Transverse colon (tissue), 4 donors: ENCODE results near the gene MED12L. TPM values are rescaled to one million over a fixed set of nuclear protein-coding genes. Genes with fewer than 3 reads are reported as not detected.

Experiments
- DNase-seq: peaks from one replicate; pipeline ENCODE4 v3.0.0-alpha.2; 2019
- H3K27ac ChIP-seq, 4 donors: fragments of 200-600 bp; sonication (generic); 2 replicates each; pipeline ENCODE4 v1.5.1; 2016 to 2018; ENCODE audit warnings: inconsistent platforms in 4 of 4
- H3K27me3 ChIP-seq: fragments of 200-600 bp; sonication (generic); 2 replicates; pipeline ENCODE4 v1.5.1; 2017; ENCODE audit warnings: inconsistent platforms
- H3K36me3 ChIP-seq, 4 donors: fragments of 200-600 bp; sonication (generic); 2 replicates each; pipeline ENCODE4 v1.5.1; 2017 to 2019; ENCODE audit warnings: inconsistent platforms in 4 of 4
- H3K4me1 ChIP-seq, 4 donors: fragments of 200-600 bp; sonication (generic); 2 replicates each; pipeline ENCODE4 v1.5.1; 2017 to 2020; ENCODE audit warnings: inconsistent platforms in 4 of 4
- H3K4me3 ChIP-seq, 4 donors: fragments of 200-600 bp; sonication (generic); 1 replicate in 1 of 4; 2 replicates in 3 of 4; pipeline versions ENCODE4 v1.5.1 to v1.6.1; 2017 to 2019; ENCODE audit warnings: inconsistent platforms in 4 of 4
- H3K9me3 ChIP-seq, 2 donors: fragments of 200-600 bp; sonication (generic); 2 replicates each; pipeline ENCODE4 v1.5.1; 2017 to 2019; ENCODE audit warnings: inconsistent platforms in 2 of 2
- EP300 ChIP-seq: sonication (generic); formaldehyde crosslinking; IDR thresholded peaks from one replicate; pipeline ENCODE4 v1.6.1; 2017; ENCODE audit warnings: antibody characterized with exemption, low read depth
- POLR2A ChIP-seq: fragments of 450-650 bp; IDR thresholded peaks from one replicate; pipeline ENCODE4 v1.6.1; 2016; ENCODE audit warnings: antibody characterized with exemption, mild to moderate bottlenecking, moderate library complexity
- POLR2AphosphoS5 ChIP-seq, 3 donors: sonication (generic); formaldehyde crosslinking; IDR thresholded peaks; one replicate each; pipeline ENCODE4 v1.6.1; 2016; ENCODE audit warnings: antibody characterized with exemption in 3 of 3
- WGBS, 2 donors: methylation state at CpG; one replicate each; pipeline ENCODE4 v1.1.5; 2018; ENCODE audit warnings: low coverage in 1 of 2; 5-methylcytosine and 5-hydroxymethylcytosine counted together
- in situ Hi-C, 4 donors: fragments of 200-750 bp; cut with MboI; loops; one replicate each; pipeline versions ENCODE4 v1.15.0 to v1.15.1; 2017; ENCODE audit warnings: low sequenced_read_pairs in 3 of 4, low pct_ligation_motif_present in 1 of 4, low pct_unique_long_range_greater_than_20kb in 1 of 4
- intact Hi-C: fragments of 100-400 bp; cut with DNase I; formaldehyde crosslinking; loops from one replicate; pipeline ENCODE4 v1.15.1; 2023; ENCODE audit warnings: low total_unique reads
- total RNA-seq, 4 donors: library from RNA; depleted of rRNA; stranded (reverse); fragments of >200 nt; gene quantifications; one replicate each; pipeline ENCODE4 v1.1.0, GENCODE V29; 2016
- TF ChIP-seq, protein P1 (sequence below), 5 experiments: fragments of 200-600 bp in 3 of 5; fragments of 450-650 bp in 2 of 5; sonication (generic) in 3 of 5; IDR thresholded peaks; 1 replicate in 2 of 5; 2 replicates in 3 of 5; pipeline ENCODE4 v1.5.1; 2016 to 2017; ENCODE audit warnings: antibody characterized with exemption in 5 of 5, inconsistent platforms in 3 of 5, mild to moderate bottlenecking in 2 of 5, moderate library complexity in 1 of 5

The MED12L gene
- total RNA-seq, 4 donors from 2014 or later = under 0.01 to 8.6 (median 0.64) TPM

DNA sequence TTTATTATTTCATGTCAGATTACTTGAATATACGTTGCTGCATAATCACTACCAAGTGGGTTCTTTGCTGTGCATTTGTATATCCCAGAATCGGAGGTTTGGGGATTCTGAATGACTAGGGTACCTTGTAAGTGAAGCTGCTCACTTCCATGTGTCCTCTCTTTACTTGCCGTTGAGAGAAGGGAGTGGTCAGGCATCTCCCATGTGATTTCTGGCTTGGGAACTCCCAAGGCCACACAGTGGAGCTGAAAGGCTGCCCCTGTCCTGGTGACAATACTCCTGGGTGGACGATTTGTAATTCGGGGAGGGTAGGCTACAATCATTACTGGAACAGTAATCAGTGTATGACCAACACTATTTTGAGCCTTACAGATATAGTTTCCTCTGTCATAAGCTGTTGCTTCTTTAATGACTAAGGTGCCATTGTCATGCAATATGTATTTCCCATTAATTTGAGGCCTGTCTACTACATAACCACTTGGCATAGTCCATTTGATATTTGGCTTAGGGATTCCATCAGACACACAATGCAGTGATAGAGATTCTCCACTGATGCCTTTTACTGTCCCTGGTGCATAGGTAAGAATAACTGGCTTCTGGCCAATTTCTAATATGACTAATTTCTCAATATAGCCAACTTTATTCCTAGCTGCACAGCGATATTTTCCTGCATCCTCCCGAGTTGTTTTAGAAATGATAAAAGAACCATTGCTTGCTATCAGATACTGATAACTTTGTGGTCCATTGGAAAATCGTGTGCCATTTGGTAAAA lies 351.4 kb downstream of the MED12L start:
- H3K27me3 ChIP-seq = no peaks in the 10 kb centered on the region
- 79 to 83% methylated on average over 6 to 8 of the region's 8 CpGs for WGBS, 2 donors
- in situ Hi-C loops = loop anchor here (5.0 to 10.0 kb wide), 3 partner anchors 398 to 478 kb away; no protein-coding TSS in a partner anchor

DNA sequence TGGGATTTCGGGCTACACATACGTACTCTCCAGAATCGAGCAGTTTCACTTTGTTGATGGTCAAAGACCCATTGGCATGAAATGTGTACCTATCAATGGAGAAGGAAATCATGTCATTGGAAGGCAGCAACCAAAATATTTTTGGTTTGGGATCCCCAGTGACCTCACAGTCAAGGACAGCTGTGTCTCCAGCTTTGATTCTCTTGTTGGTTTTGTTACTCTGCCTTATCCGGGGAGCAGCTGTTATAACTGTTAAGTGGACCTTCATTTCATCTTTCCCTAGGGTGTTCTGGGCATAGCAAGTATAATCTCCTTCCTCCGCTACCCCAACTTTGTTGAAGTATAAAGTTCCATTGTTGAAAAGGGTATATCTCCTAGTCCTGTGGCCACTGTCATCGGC lies 352.4 kb downstream of the MED12L start:
- in situ Hi-C loops (loop anchor here (5.0 to 10.0 kb wide), 3 partner anchors 397 to 477 kb away; no protein-coding TSS in a partner anchor), intact Hi-C loops (no loop called here)
- TF ChIP-seq POLR2A (no peak), EP300 (no peak), POLR2AphosphoS5 (IDR thresholded peaks at IDR 0.05) (no peak)
- TF ChIP-seq, protein P1, sequence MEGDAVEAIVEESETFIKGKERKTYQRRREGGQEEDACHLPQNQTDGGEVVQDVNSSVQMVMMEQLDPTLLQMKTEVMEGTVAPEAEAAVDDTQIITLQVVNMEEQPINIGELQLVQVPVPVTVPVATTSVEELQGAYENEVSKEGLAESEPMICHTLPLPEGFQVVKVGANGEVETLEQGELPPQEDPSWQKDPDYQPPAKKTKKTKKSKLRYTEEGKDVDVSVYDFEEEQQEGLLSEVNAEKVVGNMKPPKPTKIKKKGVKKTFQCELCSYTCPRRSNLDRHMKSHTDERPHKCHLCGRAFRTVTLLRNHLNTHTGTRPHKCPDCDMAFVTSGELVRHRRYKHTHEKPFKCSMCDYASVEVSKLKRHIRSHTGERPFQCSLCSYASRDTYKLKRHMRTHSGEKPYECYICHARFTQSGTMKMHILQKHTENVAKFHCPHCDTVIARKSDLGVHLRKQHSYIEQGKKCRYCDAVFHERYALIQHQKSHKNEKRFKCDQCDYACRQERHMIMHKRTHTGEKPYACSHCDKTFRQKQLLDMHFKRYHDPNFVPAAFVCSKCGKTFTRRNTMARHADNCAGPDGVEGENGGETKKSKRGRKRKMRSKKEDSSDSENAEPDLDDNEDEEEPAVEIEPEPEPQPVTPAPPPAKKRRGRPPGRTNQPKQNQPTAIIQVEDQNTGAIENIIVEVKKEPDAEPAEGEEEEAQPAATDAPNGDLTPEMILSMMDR (IDR thresholded peaks at IDR 0.05) = no peak
- H3K4me1 ChIP-seq = no peaks in the 10 kb centered on the region
- H3K4me3 ChIP-seq = no peak overlapping the region
- H3K27ac ChIP-seq = no peak overlapping the region
- no peaks in the 10 kb centered on the region for H3K9me3 ChIP-seq
- no peaks in the 10 kb centered on the region for H3K36me3 ChIP-seq
- H3K27me3 ChIP-seq = no peaks in the 10 kb centered on the region
- DNase-seq = no peak
- WGBS, 2 donors = 92% methylated on average over 6 of the region's 6 CpGs; no CpG with 5 or more reads in 1 of the 2 donors

More for the DNA sequence above, 351.4 kb downstream of the MED12L start:
- no peak overlapping the region for H3K4me3 ChIP-seq
- TF ChIP-seq, protein P1 (IDR thresholded peaks at IDR 0.05) = no peak
- no peak for TF ChIP-seq POLR2AphosphoS5 (IDR thresholded peaks at IDR 0.05)
- no peak for TF ChIP-seq POLR2A
- no peak for TF ChIP-seq EP300
- intact Hi-C loops = no loop called here
- no peaks in the 10 kb centered on the region for H3K36me3 ChIP-seq
- H3K9me3 ChIP-seq = no peaks in the 10 kb centered on the region
- H3K27ac ChIP-seq = no peak overlapping the region
- no peaks in the 10 kb centered on the region for H3K4me1 ChIP-seq
- no peak for DNase-seq

GRCh38 chr3:151439652-151440125 lies 354.2 kb downstream of the MED12L start:
- 19 to 22% methylated on average over 3 of the region's 3 CpGs for WGBS, 2 donors
- Histone ChIP-seq H3K4me3 (no peak overlapping the region), H3K4me1 (no peaks in the 10 kb centered on the region), H3K27ac (no peak overlapping the region), H3K27me3 (no peaks in the 10 kb centered on the region), H3K9me3 (no peaks in the 10 kb centered on the region), H3K36me3 (no peaks in the 10 kb centered on the region)
- TF ChIP-seq, protein P1 (IDR thresholded peaks at IDR 0.05) = peak; percentile 76 to 86 (median 81)
- no peak for TF ChIP-seq POLR2AphosphoS5 (IDR thresholded peaks at IDR 0.05)
- in situ Hi-C loops (loop anchor here (5.0 to 10.0 kb wide), 3 partner anchors 395 to 475 kb away; no protein-coding TSS in a partner anchor), intact Hi-C loops (loop anchor here (10.0 kb wide), 1 partner anchor 475 kb away; no protein-coding TSS in a partner anchor)
- DNase-seq = no peak

DNA sequence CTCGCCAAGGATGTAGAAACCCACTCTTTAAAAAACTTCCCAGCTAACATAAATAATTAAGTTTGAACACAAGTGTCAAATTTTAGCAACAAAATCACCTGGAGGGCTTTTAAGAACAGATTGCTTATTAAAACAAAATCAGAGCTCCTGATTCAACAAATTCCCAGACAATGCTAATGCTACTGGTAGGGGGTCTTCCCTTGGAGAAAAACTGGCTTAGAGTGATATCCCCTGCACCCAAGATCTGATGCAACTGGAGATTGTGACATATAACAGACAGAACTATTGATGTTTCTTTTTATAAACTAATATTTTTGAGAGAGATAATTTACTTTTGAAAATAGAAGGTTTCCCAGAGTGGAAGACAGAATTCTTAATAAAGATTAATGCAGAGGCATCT lies 355.5 kb downstream of the MED12L start:
- no peaks in the 10 kb centered on the region for H3K4me1 ChIP-seq
- H3K36me3 ChIP-seq = no peaks in the 10 kb centered on the region
- in situ Hi-C loops (loop anchor here in 2 of 4 donors (5.0 to 10.0 kb wide), 2 partner anchors 394 to 396 kb away; no protein-coding TSS in a partner anchor), intact Hi-C loops (loop anchor here (10.0 kb wide), 1 partner anchor 474 kb away; no protein-coding TSS in a partner anchor)
- TF ChIP-seq POLR2AphosphoS5 (IDR thresholded peaks at IDR 0.05) (no peak), EP300 (no peak), POLR2A (no peak)
- TF ChIP-seq, protein P1 (IDR thresholded peaks at IDR 0.05) = no peak
- H3K27ac ChIP-seq = no peak overlapping the region
- no peak for DNase-seq
- no peaks in the 10 kb centered on the region for H3K9me3 ChIP-seq
- WGBS, 2 donors = 70 to 92% methylated on average over 1 of the region's 1 CpG
- H3K27me3 ChIP-seq = no peaks in the 10 kb centered on the region
- H3K4me3 ChIP-seq = no peak overlapping the region
